Hematopoietic multipotent progenitor cell treated with erythropoietin and hydrocortisone succinate and interleukin-3 and kit ligand, for 8 days (in vitro differentiated cells): ENCODE results near the gene SIL1.
"Not testable (repeated sequence)": the region's sequence is repeated elsewhere in the genome, so short reads cannot be mapped to it uniquely, and the experiment has no call there.

ENCODE experiments used
- DNase-seq: peaks from one replicate; pipeline ENCODE4 v3.0.0-alpha.2; 2015

The SIL1 gene

GRCh38 chr5:139019211-139019610 is 179.0 kb downstream of the SIL1 start:
- DNase-seq = no peak

- DNase-seq = no peak
These were observed 180.5 kb downstream of the SIL1 start for GRCh38 chr5:139017624-139018023.

DNA sequence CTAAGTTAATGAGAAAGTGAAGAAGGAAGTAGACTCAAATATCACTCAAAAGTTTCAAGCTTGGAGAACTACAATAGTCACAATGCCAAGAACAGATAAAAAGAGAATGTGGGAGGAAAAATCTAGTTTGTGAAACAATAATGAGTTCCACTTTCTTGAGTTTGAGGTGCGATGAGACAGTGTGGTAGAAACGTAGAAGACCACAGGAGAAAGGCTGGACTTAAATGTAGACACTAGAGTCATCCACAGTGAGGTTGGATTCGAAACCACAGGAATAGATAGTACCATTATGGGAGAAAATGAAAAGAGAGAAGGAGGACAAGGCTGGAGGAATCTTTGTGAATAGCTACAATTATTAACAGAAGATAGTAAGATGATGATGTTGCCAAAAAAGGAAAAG is 182.0 kb downstream of the SIL1 start:
- no peak for DNase-seq

GRCh38 chr5:139014726-139015125 is 183.4 kb downstream of the SIL1 start:
- DNase-seq = no peak

DNA sequence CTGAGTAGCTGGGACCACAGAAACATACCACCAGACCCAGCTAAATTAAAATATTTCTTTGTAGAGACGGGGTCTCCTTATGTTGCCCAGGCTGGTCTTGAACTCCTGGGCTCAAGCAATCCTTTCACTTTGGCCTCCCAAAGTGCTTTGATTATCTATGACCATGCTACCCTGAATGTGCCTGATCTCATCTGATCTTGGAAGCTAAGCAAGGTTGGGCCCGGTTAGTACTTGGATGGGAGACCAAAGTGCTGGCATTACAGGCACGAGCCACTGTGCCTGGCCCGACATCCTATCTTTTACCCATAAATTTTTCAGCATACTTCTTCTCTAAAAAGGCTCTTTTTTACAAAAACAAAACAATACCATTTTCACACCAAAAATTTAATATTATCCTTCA is 186.0 kb downstream of the SIL1 start:
- DNase-seq = no peak

GRCh38 chr5:139011156-139011555 is 187.0 kb downstream of the SIL1 start:
- not testable (repeated sequence) for DNase-seq

DNA sequence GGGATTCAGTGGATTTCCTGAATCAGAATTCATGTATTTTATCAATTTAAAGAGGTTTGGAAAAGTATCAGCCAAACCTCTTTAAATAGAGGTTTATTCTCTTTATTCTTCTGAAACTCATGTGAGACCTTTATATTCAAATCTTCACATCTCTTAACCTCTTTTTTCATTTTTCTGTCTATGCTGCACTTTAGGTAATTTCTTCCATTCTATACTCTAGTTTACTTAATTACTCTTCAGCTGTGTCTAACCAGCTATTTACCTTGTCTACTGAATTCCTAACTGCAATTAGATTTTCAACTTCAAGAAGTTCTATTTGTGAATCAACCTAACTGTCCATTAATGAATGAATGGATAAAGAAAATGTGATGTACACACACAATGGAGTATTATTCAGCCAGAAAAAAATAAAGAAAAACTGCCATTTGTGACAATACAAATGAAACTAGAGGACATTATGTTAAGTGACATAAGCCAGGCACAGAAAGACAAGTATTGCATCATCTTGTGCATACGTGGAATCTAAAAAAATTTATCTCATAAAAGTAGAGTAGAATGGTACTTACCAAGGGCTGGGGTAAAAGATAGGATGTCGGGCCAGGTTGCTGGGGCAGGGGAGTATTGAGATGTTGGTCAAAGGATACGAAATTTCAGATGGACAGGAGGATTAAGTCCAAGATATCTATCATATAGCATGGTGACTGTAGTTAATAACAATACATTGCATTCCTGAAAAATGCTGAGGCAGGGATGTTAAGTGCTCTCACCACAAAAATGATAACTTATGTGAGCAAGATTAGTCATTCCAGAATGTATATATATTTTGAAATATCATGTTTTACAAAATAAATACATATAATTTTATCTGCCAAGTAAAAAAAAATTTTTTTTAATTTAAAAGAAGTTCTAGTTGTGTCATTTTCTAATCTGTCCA is 193.5 kb downstream of the SIL1 start:
- DNase-seq = no peak

GRCh38 chr5:138999674-139000073 is 198.5 kb downstream of the SIL1 start:
- DNase-seq = no peak

GRCh38 chr5:138998521-138998920 is 199.6 kb downstream of the SIL1 start:
- DNase-seq = no peak

DNA sequence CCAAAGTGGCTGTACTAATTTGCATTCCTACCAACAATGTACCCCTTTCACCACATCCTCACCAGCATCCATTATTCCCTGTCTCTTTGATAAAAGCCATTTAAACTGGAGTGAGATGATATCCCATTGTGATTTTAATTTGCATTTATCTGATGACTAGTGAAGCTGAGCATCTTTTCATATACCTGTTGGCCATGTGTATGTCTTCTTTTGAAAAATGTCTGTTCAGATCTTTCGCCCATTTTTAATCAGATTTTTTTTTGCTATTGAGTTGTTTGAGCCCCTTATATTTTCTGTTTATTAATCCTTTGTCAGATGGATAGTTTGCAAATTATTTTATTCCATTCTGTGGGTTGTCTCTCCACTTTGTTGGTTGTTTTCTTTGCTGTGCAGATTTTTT is 202.0 kb downstream of the SIL1 start:
- no peak for DNase-seq

DNA sequence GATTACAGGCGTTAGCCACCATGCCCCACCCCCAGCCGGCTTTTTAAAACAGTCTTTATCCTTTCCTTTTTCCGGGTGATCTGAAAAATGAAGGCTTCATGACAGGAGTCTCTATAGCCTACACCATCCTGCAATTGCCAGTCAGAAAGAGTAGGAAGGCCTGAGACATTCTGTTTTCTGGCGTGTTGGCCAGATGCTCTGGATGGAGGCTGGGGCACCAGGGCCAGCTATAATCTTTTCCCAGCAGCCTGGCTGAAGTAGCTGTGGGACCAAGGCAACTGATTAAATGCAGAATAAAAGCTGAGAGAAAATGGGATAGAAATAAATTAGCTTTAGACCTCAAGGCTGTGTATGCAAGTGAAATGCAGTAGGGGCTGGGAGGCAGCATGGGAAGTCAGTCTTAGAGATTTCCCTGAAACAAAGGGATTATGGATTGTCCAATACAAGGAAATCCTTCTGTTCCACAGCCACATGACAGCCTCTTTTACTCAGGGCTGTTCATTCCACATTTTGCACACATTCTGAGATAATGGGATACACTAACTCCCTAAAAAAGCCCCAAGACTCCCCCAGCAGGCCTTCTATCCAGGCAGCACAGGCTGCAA is 207.1 kb downstream of the SIL1 start:
- no peak for DNase-seq

DNA sequence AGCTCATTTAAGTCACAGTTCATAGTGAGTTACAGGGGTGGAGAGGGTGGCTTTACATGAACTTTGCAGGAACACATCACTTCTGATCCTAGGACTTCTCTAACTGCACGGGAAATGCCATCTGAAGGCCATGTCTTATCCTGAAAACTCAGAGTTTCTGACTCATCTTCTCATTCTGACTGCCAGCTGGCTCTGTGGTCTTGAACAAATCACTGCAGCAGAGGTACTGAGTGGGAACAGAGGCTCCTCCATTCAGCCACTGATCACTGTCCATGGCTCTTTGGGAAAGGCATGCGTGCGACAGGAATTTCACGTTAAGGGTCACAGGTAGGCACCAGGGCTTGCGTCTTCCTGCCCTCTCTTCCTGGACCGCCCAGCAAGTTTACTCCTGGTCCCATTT is 208.4 kb downstream of the SIL1 start:
- no peak for DNase-seq

DNA sequence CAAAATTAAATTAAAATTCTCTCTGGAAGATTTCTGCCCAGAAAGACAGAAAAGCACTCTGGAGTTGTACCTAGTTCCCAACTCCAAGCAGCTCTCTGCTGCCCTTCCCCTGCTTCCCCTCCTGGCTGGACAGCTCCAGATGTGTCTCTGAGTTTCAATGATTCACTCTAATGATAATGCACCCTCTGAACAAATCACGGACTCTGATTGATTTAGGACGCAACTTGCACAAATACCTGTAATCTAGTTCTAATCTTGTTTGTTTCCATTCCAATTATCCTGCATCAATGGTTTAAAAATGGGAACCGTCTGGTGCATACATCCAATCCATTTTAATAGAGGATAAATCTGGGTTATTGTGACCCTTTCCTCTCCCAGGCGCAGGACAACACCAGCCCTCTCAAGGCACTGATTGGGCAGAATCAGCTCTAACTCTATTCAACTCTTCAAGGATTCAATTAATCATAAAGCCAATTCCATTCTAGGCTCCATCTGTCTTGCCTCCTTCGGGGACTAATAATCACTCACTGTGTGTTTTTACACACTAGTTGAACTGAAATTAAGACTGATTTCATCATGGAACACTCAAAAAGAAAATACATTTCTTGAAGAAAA is 211.9 kb downstream of the SIL1 start:
- DNase-seq = no peak

- no peak for DNase-seq
These were observed 212.5 kb downstream of the SIL1 start for GRCh38 chr5:138985683-138986082.

DNA sequence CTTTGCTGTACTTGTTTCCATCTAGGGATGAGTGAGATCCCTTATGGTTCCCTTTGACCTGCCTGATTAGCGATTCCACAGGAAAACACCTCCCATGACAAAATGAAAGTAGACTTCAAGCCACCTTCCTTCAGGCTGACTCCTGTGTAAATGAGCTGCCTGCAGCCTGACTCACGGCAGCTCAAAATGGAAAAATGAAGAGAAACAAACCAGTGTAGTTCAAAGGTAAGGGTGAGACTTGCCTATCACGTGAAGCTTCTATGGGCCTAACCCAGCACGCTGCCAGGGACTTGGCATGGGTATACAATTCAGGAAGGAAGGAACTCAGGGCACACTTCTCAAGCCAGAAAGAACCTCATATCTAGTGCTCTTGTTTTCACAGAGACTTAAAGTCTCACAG is 212.9 kb downstream of the SIL1 start:
- no peak for DNase-seq

- no peak for DNase-seq
These were observed 214.2 kb downstream of the SIL1 start for GRCh38 chr5:138983984-138984383.

GRCh38 chr5:138981586-138981985 is 216.6 kb downstream of the SIL1 start:
- peak; percentile 64 for DNase-seq

- peak; percentile 43 for DNase-seq
These were observed 217.0 kb downstream of the SIL1 start for GRCh38 chr5:138981131-138981530.

GRCh38 chr5:138980441-138980840 is 217.7 kb downstream of the SIL1 start:
- DNase-seq = no peak

GRCh38 chr5:138979684-138980280 is 218.4 kb downstream of the SIL1 start:
- peak; percentile 55 for DNase-seq

DNA sequence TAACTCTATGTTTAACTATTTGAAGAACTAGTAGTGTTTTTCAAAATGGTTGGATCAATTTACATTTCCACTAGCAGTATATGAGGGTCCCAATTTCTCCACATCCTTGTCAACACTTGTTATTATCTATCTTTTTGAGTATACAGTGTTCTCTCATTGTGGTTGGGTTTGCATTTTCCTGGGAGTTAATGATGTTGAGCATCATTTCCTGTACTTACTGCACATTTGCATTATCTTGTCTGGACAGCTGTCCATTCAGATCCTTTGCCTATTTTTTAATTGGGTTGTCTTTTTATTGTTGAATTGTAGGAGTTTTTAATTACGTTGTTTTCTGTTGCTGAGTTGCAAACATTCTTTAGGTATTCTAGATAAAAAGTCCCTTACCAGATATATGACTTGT is 219.6 kb downstream of the SIL1 start:
- peak; percentile 51 for DNase-seq

GRCh38 chr5:138978080-138978479 is 220.1 kb downstream of the SIL1 start:
- no peak for DNase-seq

GRCh38 chr5:138975098-138975847 is 222.9 kb downstream of the SIL1 start:
- no peak for DNase-seq
